ENCODE results near the gene TYRP1.

Gene TYRP1

DNA sequence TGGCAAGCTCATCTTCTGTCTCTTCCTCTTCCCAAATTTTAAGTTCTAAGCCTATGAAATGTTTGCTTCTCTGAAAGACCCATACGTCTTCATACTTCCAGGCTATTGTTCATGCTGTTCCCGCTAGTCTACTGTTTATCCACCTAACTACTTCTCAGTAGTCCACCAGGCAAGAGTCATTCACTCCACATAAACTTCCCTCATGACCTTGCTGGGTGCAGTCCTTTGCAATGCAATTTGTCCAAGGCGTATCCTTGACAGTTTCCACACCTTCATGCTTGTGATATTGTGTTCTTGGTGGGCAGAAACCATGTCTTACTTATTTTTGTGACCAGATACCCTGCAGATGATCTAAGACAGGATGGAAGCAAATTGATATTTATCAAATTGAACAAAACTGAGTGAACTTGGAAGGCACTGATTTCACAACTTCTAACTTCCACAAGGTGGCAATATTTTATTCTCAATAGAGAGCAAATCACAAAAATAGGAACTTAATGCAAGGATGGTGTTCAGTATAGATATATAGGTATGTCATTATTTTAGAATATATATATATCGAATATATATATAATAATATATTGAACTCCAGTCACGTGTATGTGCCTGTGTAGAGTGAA lies 30.3 kb downstream of the TYRP1 start:
- H3K4me3 ChIP-seq (replicated peaks in 1 of 2; ENCODE audit: low read depth in 2 of 2, low read length in 2 of 2), result no peak overlapping the region
- DNase-seq (ENCODE audit: low read depth in 2 of 2), result peak; percentile 46 to 60
- TF ChIP-seq, protein P1, sequence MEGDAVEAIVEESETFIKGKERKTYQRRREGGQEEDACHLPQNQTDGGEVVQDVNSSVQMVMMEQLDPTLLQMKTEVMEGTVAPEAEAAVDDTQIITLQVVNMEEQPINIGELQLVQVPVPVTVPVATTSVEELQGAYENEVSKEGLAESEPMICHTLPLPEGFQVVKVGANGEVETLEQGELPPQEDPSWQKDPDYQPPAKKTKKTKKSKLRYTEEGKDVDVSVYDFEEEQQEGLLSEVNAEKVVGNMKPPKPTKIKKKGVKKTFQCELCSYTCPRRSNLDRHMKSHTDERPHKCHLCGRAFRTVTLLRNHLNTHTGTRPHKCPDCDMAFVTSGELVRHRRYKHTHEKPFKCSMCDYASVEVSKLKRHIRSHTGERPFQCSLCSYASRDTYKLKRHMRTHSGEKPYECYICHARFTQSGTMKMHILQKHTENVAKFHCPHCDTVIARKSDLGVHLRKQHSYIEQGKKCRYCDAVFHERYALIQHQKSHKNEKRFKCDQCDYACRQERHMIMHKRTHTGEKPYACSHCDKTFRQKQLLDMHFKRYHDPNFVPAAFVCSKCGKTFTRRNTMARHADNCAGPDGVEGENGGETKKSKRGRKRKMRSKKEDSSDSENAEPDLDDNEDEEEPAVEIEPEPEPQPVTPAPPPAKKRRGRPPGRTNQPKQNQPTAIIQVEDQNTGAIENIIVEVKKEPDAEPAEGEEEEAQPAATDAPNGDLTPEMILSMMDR (IDR thresholded peaks at IDR 0.05; ENCODE audit: low read depth, low read length), result peak; percentile 47

DNA sequence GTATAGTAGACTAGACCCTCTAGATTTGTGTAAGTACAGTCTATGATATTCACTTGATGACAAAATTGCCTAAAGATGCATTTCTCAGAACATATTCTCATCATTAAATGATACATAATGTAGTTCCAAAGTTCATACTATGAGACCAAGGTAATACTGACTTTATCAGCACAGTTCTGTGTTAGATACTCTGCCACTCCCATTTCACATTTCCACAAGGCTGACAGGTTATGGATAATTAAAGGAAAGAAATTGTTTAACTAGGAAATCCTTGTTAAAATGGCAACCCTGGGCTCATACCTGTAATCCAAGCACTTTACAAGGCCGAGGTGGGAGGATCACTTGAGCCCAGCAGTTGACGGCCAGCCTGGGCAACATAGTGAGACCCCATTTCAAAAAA lies 33.6 kb downstream of the TYRP1 start:
- TF ChIP-seq, protein P1 (IDR thresholded peaks at IDR 0.05; ENCODE audit: low read depth, low read length), result no peak
- no peak for DNase-seq (ENCODE audit: low read depth in 2 of 2)
- H3K4me3 ChIP-seq (replicated peaks in 1 of 2; ENCODE audit: low read depth in 2 of 2, low read length in 2 of 2), result no peak overlapping the region

DNA sequence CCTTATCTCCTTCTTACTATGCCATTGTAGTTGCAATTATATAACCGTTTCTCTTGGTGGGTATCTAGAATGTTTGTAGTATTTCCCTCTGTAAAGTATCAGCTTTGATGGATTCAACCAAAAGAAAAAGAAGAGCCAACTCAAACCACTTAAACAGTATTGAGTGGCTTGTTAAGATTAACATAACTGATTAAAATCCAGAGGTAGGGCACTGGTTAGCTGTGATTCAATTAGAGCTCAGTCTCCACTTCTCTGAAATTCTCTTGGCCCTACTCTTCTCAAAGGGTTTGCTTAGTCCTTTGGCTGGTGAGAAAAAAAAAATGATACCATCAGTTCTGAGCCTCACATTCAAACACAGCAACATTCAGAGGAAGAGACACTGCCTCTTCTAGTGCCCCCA lies 37.0 kb downstream of the TYRP1 start:
- DNase-seq (ENCODE audit: low read depth in 2 of 2), result no peak
- TF ChIP-seq, protein P1 (IDR thresholded peaks at IDR 0.05; ENCODE audit: low read depth, low read length), result no peak
- no peak overlapping the region for H3K4me3 ChIP-seq (replicated peaks in 1 of 2; ENCODE audit: low read depth in 2 of 2, low read length in 2 of 2)

DNA sequence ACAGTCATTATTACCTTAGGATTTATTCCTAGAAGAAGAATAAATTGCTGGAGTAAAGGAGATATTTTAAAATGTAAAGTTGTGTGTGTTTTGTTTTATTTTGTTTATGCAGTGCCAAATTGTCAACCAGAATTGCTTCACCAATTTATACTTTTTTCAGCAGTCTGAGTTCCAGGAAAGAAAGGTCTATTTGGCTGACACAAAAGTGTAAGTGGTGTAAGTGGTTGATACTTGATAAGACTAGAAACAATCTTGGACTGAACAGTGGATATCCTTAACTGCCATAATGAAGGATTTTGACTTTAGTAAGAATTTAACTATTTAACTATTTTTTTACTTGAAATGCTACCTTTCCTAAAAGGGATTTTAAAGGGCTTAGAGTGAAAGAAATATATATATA lies 37.7 kb downstream of the TYRP1 start:
- no peak for DNase-seq (ENCODE audit: low read depth in 2 of 2)
- no peak overlapping the region for H3K4me3 ChIP-seq (replicated peaks in 1 of 2; ENCODE audit: low read depth in 2 of 2, low read length in 2 of 2)
- TF ChIP-seq, protein P1 (IDR thresholded peaks at IDR 0.05; ENCODE audit: low read depth, low read length), result no peak

DNA sequence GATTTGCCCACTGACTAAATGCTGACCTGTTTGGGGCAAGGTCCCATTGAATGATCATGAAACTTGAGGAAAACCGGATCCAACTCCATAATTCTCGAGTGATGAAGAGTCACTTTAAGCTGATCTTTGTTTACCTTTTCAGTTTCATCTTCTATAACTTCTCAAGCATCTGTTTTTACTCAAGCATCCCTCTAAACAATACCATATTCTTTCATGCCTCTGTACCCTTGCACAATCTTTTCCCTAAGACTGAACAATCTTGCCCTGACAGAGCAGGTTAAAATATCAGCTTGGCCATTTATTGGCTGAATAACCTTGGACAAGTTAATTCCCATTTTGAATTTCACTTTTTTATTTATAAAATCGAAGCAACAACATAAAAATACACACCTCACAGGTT lies 39.8 kb downstream of the TYRP1 start:
- TF ChIP-seq, protein P1 (IDR thresholded peaks at IDR 0.05; ENCODE audit: low read depth, low read length), result no peak
- DNase-seq (ENCODE audit: low read depth in 2 of 2), result no peak
- no peak overlapping the region for H3K4me3 ChIP-seq (replicated peaks in 1 of 2; ENCODE audit: low read depth in 2 of 2, low read length in 2 of 2)

DNA sequence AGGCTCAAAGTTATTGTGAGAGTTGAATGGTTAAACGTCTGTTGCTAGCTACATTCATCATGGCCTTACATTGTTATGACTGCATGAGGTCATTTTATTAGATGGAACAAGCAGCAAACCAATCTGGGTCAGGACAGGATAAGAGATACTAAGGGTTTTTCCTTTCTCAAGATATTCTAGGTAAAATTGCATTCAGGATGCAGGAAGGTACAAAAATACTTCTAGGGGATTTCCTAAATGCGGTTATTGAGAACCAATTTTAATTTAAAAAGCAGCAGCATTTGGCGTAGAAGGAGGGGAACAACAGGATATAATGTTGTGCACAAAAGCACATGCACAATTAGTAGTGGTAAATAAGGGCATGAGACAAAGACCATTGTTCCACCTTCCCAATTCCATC lies 42.5 kb downstream of the TYRP1 start:
- TF ChIP-seq, protein P1 (IDR thresholded peaks at IDR 0.05; ENCODE audit: low read depth, low read length), result no peak
- no peak overlapping the region for H3K4me3 ChIP-seq (replicated peaks in 1 of 2; ENCODE audit: low read depth in 2 of 2, low read length in 2 of 2)
- DNase-seq (ENCODE audit: low read depth in 2 of 2), result no peak

DNA sequence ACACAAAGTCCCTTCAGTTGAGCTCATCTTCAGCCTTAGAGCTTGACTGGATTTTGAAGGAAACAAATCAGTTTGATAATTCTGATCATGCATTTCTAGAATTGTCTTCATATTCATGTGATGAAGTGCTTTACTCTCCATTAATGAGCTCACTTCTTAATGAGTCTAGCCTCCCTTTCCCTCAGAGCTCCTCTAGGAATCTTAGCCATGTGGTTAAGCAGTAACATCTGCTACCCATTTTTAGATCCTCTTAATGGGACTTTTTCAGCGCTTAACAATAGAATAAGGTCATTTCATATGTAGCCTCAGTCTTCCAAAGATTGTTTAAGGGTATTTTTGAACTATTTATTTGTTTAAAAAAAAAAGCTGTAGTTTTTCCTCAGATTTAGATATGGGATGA lies 44.7 kb downstream of the TYRP1 start:
- no peak overlapping the region for H3K4me3 ChIP-seq (replicated peaks in 1 of 2; ENCODE audit: low read depth in 2 of 2, low read length in 2 of 2)
- TF ChIP-seq, protein P1 (IDR thresholded peaks at IDR 0.05; ENCODE audit: low read depth, low read length), result no peak
- DNase-seq (ENCODE audit: low read depth in 2 of 2), result no peak

All from cardiac fibroblast (primary cell).